B cell (primary cell): Measurements from ENCODE around the gene ATP5MC2. TPM values are rescaled to one million over a fixed set of nuclear protein-coding genes. Genes with fewer than 3 reads are reported as not detected.

Experiments used
- ATAC-seq: fragments of 200-7000 bp; cut with Tn5 transposase; one replicate; pipeline ENCODE4 v1.10.0; 2021; ENCODE audit warnings: low read depth, mild to moderate bottlenecking, moderate number of reproducible peaks, moderate library complexity
- CTCF ChIA-PET: fragments of 350-600 bp; sonication (Branson Sonifier 250); formaldehyde crosslinking; loops from one replicate; lab custom pipeline; 2021; ENCODE audit warnings: antibody characterized with exemption, inconsistent platforms; lab: Charles Lee
- POLR2A ChIA-PET: fragments of 350-600 bp; sonication (Branson Sonifier 250); formaldehyde crosslinking; loops from one replicate; lab custom pipeline; 2021; ENCODE audit warnings: antibody characterized with exemption; lab: Charles Lee
- DNase-seq: peaks from one replicate; pipeline ENCODE4 v3.0.0; 2013
- H2AFZ ChIP-seq: 2 replicates; pipeline ENCODE4 v1.6.1; 2012; ENCODE audit warnings: mild to moderate bottlenecking, low read depth, low read length; ENCODE audit not compliant: insufficient read depth, poor library complexity, severe bottlenecking
- H3K27ac ChIP-seq, 2 donors: 1 replicate in 1 of 2; 2 replicates in 1 of 2; pipeline ENCODE4 v1.5.1; 2012 to 2013; ENCODE audit warnings: low read length in 2 of 2, mild to moderate bottlenecking in 2 of 2, moderate library complexity in 1 of 2
- H3K27me3 ChIP-seq, 4 experiments: fragments of 200-600 bp in 1 of 4; sonication (generic) in 1 of 4; replicated peaks in 1 of 4; 1 replicate in 2 of 4; 2 replicates in 2 of 4; pipeline versions ENCODE4 v1.6.1 to v1.7.0; 2013 to 2016; ENCODE audit warnings: low read length in 3 of 4, mild to moderate bottlenecking in 2 of 4, mixed read lengths in 1 of 4, moderate library complexity in 1 of 4; ENCODE audit not compliant: insufficient read depth in 4 of 4, control insufficient read depth in 3 of 4; ENCODE audit errors: control extremely low read depth in 1 of 4
- H3K36me3 ChIP-seq, 2 experiments: replicated peaks in 1 of 2; 1 replicate in 1 of 2; 2 replicates in 1 of 2; pipeline versions ENCODE4 v1.6.1 to v1.7.1; 2013; ENCODE audit warnings: low read length in 1 of 2; ENCODE audit not compliant: insufficient read depth in 2 of 2, control insufficient read depth in 1 of 2; ENCODE audit errors: control extremely low read depth in 1 of 2, extremely low read depth in 1 of 2
- H3K4me1 ChIP-seq, 2 donors: fragments of 200-600 bp in 1 of 2; sonication (generic) in 1 of 2; 1 replicate in 1 of 2; 2 replicates in 1 of 2; pipeline versions ENCODE4 v1.5.1 to v1.6.1; 2013 to 2017; ENCODE audit warnings: low read length in 2 of 2; ENCODE audit not compliant: control insufficient read depth in 2 of 2, insufficient read depth in 2 of 2
- H3K4me2 ChIP-seq: replicated peaks from 2 replicates; pipeline ENCODE3; 2012; ENCODE audit warnings: mild to moderate bottlenecking, low read depth, low read length; ENCODE audit not compliant: poor library complexity, severe bottlenecking
- H3K4me3 ChIP-seq, 5 experiments: fragments of 200-600 bp in 1 of 5; sonication (generic) in 1 of 5; 1 replicate in 3 of 5; 2 replicates in 2 of 5; pipeline versions ENCODE4 v1.5.1 to v1.7.0; 2011 to 2016; ENCODE audit warnings: low read length in 4 of 5, mild to moderate bottlenecking in 4 of 5, low read depth in 2 of 5, control low read depth in 1 of 5, moderate library complexity in 1 of 5; ENCODE audit not compliant: insufficient read depth in 1 of 5; ENCODE audit errors: control extremely low read depth in 1 of 5, extremely low read depth in 1 of 5
- H3K79me2 ChIP-seq: fragments of 200-600 bp; sonication (generic); one replicate; pipeline ENCODE4 v1.6.0; 2016; ENCODE audit warnings: low read length; ENCODE audit not compliant: control insufficient read depth, insufficient read depth
- H3K9ac ChIP-seq: fragments of 200-600 bp; sonication (generic); 2 replicates; pipeline ENCODE4 v1.6.1; 2017; ENCODE audit warnings: mild to moderate bottlenecking, low read length, moderate library complexity
- H3K9me3 ChIP-seq, 3 donors: one replicate each; pipeline versions ENCODE4 v1.6.1 to v1.7.1; 2013; ENCODE audit warnings: low read length in 2 of 3; ENCODE audit not compliant: control insufficient read depth in 2 of 3, insufficient read depth in 1 of 3; ENCODE audit errors: control extremely low read depth in 1 of 3
- H4K20me1 ChIP-seq: 2 replicates; pipeline ENCODE4 v1.6.0; 2012; ENCODE audit warnings: mild to moderate bottlenecking, low read length; ENCODE audit not compliant: insufficient read depth, control insufficient read depth, poor library complexity, severe bottlenecking
- H3K27ac Mint-ChIP-seq: one replicate; pipeline ENCODE4 v1.8.0; 2021; ENCODE audit warnings: mixed read lengths
- H3K27me3 Mint-ChIP-seq: one replicate; pipeline ENCODE4 v1.8.0; 2021; ENCODE audit warnings: mixed read lengths
- H3K4me1 Mint-ChIP-seq: one replicate; pipeline ENCODE4 v1.8.0; 2021; ENCODE audit warnings: mixed read lengths
- H3K4me3 Mint-ChIP-seq: one replicate; pipeline ENCODE4 v1.8.0; 2021; ENCODE audit warnings: mixed read lengths
- H3K9me3 Mint-ChIP-seq: one replicate; pipeline ENCODE4 v1.8.0; 2022; ENCODE audit warnings: mixed read lengths; ENCODE audit not compliant: insufficient read depth
- CTCF ChIP-seq: fragments of 200-600 bp; IDR thresholded peaks from one replicate; pipeline ENCODE4 v1.8.0; 2022; ENCODE audit warnings: antibody characterized with exemption, mild to moderate bottlenecking
- EZH2 ChIP-seq: IDR thresholded peaks from 2 replicates; pipeline ENCODE4 v1.6.1; 2012; ENCODE audit warnings: borderline replicate concordance, low read depth, mild to moderate bottlenecking, moderate library complexity, low read length; ENCODE audit not compliant: insufficient read depth, poor library complexity, severe bottlenecking
- WGBS: methylation state at CpG from one replicate; pipeline ENCODE4 v1.1.5; 2013; ENCODE audit warnings: missing lambda C conversion rate; ENCODE audit not compliant: insufficient coverage; 5-methylcytosine and 5-hydroxymethylcytosine counted together
- intact Hi-C: fragments of 100-400 bp; cut with micrococcal nuclease; formaldehyde crosslinking; loops from one replicate; pipeline ENCODE4 v1.10.0; 2022
- polyA plus RNA-seq: library from polyadenylated mRNA; depleted of rRNA; stranded (reverse); fragments of >200 nt; gene quantifications from 2 replicates; pipeline ENCODE4 v1.2.3, GENCODE V29; 2012
- total RNA-seq, 2 donors: library from RNA; stranded (reverse); fragments of 120-200 nt in 1 of 2; gene quantifications; 1 replicate in 1 of 2; 2 replicates in 1 of 2; pipeline versions ENCODE4 v1.2.3 to v1.2.4, GENCODE V29; 2013 to 2022

ATP5MC2 gene
- total and polyA plus RNA-seq, 2 donors (not counting 1 experiment from before 2014, with no cell fraction given), result 212 to 435 TPM

- WGBS, result 2% methylated on average over 48 of the region's 57 CpGs
- H3K9me3 Mint-ChIP-seq, result no peaks in the 10 kb centered on the region
- Histone ChIP-seq H2AFZ (peak overlapping the region; percentile 36), H3K36me3 (no peaks in the 10 kb centered on the region), H3K27ac (no peak overlapping the region), H4K20me1 (no peaks in the 10 kb centered on the region), H3K4me2 (peak overlapping the region; percentile 87), H3K9me3 (peaks cover 0 to 12% (median 0%) of the 10 kb centered on the region in 3 donors), H3K27me3 (peaks cover 3 to 84% (median 63%) of the 10 kb centered on the region in 4 experiments), H3K4me1 (peaks cover 29 to 38% of the 10 kb centered on the region in 2 donors), H3K79me2 (no peaks in the 10 kb centered on the region), H3K9ac (peak overlapping the region; percentile 48), H3K4me3 (peak overlapping the region in 3 of 5 experiments; percentile 38 to 41 (median 41))
- H3K4me3 Mint-ChIP-seq, result peak overlapping the region; percentile 78
- no peak overlapping the region for H3K27ac Mint-ChIP-seq
- ATAC-seq (peak; percentile 66), DNase-seq (peak; percentile 57)
- H3K4me1 Mint-ChIP-seq, result peaks cover 30% of the 10 kb centered on the region
- intact Hi-C loops, result loop anchor here (2.0 kb wide), 1 partner anchor 31 kb away; the partner anchor contains the start of gene CALCOCO1
- no peak for TF ChIP-seq EZH2
- H3K27me3 Mint-ChIP-seq, result peaks cover 83% of the 10 kb centered on the region
- ChIA-PET CTCF (interaction anchor here (0.6 to 9.0 kb wide), 5 partner anchors 10 to 601 kb away, joined by 3 to 143 read pairs (median 3); partner anchors contain the start of gene CISTR), POLR2A (interaction anchor here (0.6 to 0.8 kb wide), 2 partner anchors 233 to 397 kb away, joined by 5 read pairs; no protein-coding TSS in a partner anchor)
Observed at GRCh38 chr12:53695152-53696145, 19.6 kb upstream of the ATP5MC2 start.

- Histone ChIP-seq H3K36me3 (no peaks in the 10 kb centered on the region), H3K9me3 (peaks cover 0 to 12% (median 0%) of the 10 kb centered on the region in 3 donors), H3K27me3 (peaks cover 3 to 80% (median 57%) of the 10 kb centered on the region in 4 experiments), H3K4me1 (peaks cover 29 to 38% of the 10 kb centered on the region in 2 donors), H3K4me2 (peak overlapping the region; percentile 87), H2AFZ (peak overlapping the region; percentile 36), H3K27ac (no peak overlapping the region), H3K9ac (peak overlapping the region; percentile 48), H3K79me2 (no peaks in the 10 kb centered on the region), H3K4me3 (peak overlapping the region in 3 of 5 experiments; percentile 38 to 41 (median 41)), H4K20me1 (no peaks in the 10 kb centered on the region)
- peaks cover 30% of the 10 kb centered on the region for H3K4me1 Mint-ChIP-seq
- no peak overlapping the region for H3K27ac Mint-ChIP-seq
- no peak for ATAC-seq
- intact Hi-C loops, result no loop called here
- peak overlapping the region; percentile 76 for H3K4me3 Mint-ChIP-seq
- DNase-seq, result no peak
- TF ChIP-seq EZH2 (no peak), CTCF (no peak)
- POLR2A ChIA-PET, result interaction anchor here (0.6 to 0.8 kb wide), 2 partner anchors 233 to 397 kb away, joined by 5 read pairs; no protein-coding TSS in a partner anchor
- H3K27me3 Mint-ChIP-seq, result peaks cover 76% of the 10 kb centered on the region
- H3K9me3 Mint-ChIP-seq, result no peaks in the 10 kb centered on the region
- WGBS, result 11% methylated on average over 16 of the region's 16 CpGs
- CTCF ChIA-PET, result interaction anchor here (0.7 to 9.0 kb wide), 5 partner anchors 10 to 150 kb away, joined by 3 to 143 read pairs (median 3); partner anchors contain the start of genes ATP5MC2 and CISTR
Observed at GRCh38 chr12:53694756-53695151, 18.9 kb upstream of the ATP5MC2 start.
